Smooth muscle cell (in vitro differentiated cells): Measurements from ENCODE around the gene KLHL22. TPM values are rescaled to one million over a fixed set of nuclear protein-coding genes. Genes with fewer than 3 reads are reported as not detected.

Experiments used
- DNase-seq: peaks from one replicate; lab custom pipeline; 2025; ENCODE audit not compliant: unreplicated experiment; lab: John Stamatoyannopoulos, UW
- H2AFZ ChIP-seq: fragments of 200-600 bp; sonication (generic); 2 replicates; pipeline ENCODE4 v1.6.0; 2016; ENCODE audit warnings: antibody characterized with exemption, low read depth, mild to moderate bottlenecking
- H3F3A ChIP-seq: fragments of 200-600 bp; sonication (generic); 2 replicates; pipeline ENCODE4 v1.6.0; 2017; ENCODE audit warnings: antibody characterized with exemption, low read depth
- H3K27ac ChIP-seq: fragments of 200-600 bp; sonication (generic); 2 replicates; pipeline ENCODE4 v1.5.1; 2016; ENCODE audit warnings: low read depth, mild to moderate bottlenecking
- H3K27me3 ChIP-seq: fragments of 200-600 bp; sonication (generic); 2 replicates; pipeline ENCODE4 v1.6.1; 2016; ENCODE audit warnings: low read depth, mild to moderate bottlenecking
- H3K36me3 ChIP-seq: fragments of 200-600 bp; sonication (generic); 2 replicates; pipeline ENCODE4 v1.5.1; 2016; ENCODE audit warnings: low read depth
- H3K4me1 ChIP-seq: fragments of 200-600 bp; sonication (generic); 2 replicates; pipeline ENCODE4 v1.5.1; 2016; ENCODE audit warnings: low read depth
- H3K4me2 ChIP-seq: fragments of 200-600 bp; sonication (generic); 2 replicates; pipeline ENCODE4 v1.6.0; 2016; ENCODE audit warnings: mild to moderate bottlenecking
- H3K4me3 ChIP-seq: fragments of 200-600 bp; sonication (generic); 2 replicates; pipeline ENCODE4 v1.5.1; 2016; ENCODE audit warnings: mild to moderate bottlenecking
- H3K79me2 ChIP-seq: fragments of 200-600 bp; sonication (generic); 2 replicates; pipeline ENCODE4 v1.6.0; 2016; ENCODE audit warnings: low read depth, mild to moderate bottlenecking
- H3K9ac ChIP-seq: fragments of 200-600 bp; sonication (generic); 2 replicates; pipeline ENCODE4 v1.6.0; 2016; ENCODE audit warnings: low read depth
- H3K9me3 ChIP-seq: fragments of 200-600 bp; sonication (generic); replicated peaks from 2 replicates; pipeline ENCODE4 v1.5.1; 2016; ENCODE audit warnings: low read depth
- H4K20me1 ChIP-seq: fragments of 200-600 bp; sonication (generic); 2 replicates; pipeline ENCODE4 v1.6.0; 2016; ENCODE audit warnings: low read depth
- WGBS: methylation state at CpG from one replicate; pipeline ENCODE4 v1.1.7; 2016; ENCODE audit warnings: low lambda C conversion rate; 5-methylcytosine and 5-hydroxymethylcytosine counted together
- polyA plus RNA-seq: library from polyadenylated mRNA; unstranded; fragments of >200 nt; fragmentation: Nextera tagmentation; extraction: Ambion mirVana; gene quantifications from 2 replicates; pipeline ENCODE4 v1.2.1, GENCODE V29; 2016
- total RNA-seq: library from RNA; depleted of rRNA; stranded (reverse); fragments of >200 nt; gene quantifications from 2 replicates; pipeline ENCODE4 v1.2.3, GENCODE V29; 2014
- TF ChIP-seq, protein P1 (sequence below): fragments of 200-600 bp; sonication (generic); IDR thresholded peaks from 2 replicates; pipeline ENCODE4 v1.5.1; 2017; ENCODE audit warnings: borderline replicate concordance, mild to moderate bottlenecking, antibody characterized with exemption; ENCODE audit not compliant: insufficient read depth, poor library complexity, severe bottlenecking

KLHL22 gene
- total and polyA plus RNA-seq, 2 experiments from 2014 or later, result 17.1 to 27.3 TPM

DNA sequence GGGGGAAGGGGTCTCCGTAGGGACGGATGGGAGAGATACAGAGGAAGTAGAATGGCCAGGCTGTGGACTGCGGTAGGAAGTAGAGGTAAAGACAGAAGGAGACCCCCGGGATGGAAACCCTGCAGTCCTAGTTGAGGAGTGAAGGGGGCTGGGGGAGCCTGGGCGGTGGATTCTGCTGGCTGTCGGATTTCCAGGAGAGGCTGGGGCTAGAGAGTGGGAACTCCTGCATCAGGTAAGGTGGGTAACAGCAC, 57.2 kb downstream of the KLHL22 start:
- TF ChIP-seq, protein P1, sequence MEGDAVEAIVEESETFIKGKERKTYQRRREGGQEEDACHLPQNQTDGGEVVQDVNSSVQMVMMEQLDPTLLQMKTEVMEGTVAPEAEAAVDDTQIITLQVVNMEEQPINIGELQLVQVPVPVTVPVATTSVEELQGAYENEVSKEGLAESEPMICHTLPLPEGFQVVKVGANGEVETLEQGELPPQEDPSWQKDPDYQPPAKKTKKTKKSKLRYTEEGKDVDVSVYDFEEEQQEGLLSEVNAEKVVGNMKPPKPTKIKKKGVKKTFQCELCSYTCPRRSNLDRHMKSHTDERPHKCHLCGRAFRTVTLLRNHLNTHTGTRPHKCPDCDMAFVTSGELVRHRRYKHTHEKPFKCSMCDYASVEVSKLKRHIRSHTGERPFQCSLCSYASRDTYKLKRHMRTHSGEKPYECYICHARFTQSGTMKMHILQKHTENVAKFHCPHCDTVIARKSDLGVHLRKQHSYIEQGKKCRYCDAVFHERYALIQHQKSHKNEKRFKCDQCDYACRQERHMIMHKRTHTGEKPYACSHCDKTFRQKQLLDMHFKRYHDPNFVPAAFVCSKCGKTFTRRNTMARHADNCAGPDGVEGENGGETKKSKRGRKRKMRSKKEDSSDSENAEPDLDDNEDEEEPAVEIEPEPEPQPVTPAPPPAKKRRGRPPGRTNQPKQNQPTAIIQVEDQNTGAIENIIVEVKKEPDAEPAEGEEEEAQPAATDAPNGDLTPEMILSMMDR, result no peak
- Histone ChIP-seq H3K4me3 (peak overlapping the region; percentile 67), H3K9ac (peak overlapping the region; percentile 68), H3K27ac (peak overlapping the region; percentile 56), H3K36me3 (no peaks in the 10 kb centered on the region), H3F3A (peaks cover 10% of the 10 kb centered on the region), H3K27me3 (no peaks in the 10 kb centered on the region), H3K4me2 (peak overlapping the region; percentile 100), H4K20me1 (peaks cover 32% of the 10 kb centered on the region), H3K4me1 (peaks cover 12% of the 10 kb centered on the region), H3K9me3 (no peaks in the 10 kb centered on the region), H3K79me2 (peaks cover 39% of the 10 kb centered on the region), H2AFZ (no peak overlapping the region)
- DNase-seq, result no peak
- 30% methylated on average over 6 of the region's 6 CpGs for WGBS

DNA sequence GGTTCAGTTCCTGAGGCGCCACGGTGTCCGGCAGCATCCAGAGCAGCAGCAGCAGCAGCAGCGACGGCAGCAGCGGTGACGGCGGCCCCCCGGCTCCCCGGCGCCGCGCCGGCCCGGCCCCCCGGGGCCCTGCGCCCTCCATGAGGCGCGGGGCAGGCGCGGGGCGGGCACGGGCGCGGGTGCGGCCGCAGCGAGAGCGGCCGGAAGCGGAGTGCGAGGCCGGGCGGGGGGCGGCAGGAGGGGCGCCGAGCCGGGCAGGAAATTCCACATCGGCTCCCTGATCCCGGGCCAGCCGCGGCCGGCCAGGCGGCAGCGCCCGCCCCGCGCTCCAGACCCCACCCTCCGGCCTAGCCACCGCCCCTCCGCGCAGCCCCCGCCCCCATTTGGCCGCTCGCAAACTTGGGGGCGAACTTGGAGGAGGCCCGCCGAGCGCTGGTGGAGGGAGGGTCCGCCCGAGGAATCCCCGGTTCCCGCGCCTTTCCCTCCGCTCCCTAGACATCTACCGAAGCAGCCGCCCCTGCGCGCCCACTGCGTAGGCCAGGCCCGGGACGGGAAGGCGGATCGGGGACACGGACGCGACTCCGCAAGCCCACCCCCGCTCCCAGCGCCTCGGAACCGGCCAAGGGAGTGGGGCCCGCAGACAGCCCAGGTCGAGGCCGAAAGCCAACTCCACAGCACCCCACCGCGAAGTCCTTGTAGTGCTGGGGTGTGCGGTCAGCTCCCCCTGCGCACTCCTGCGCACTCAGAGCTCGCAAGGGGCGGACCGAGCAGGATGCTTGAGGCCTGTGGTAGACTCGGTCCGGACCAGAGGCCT, 57.8 kb downstream of the KLHL22 start, which contains the start of gene SCARF2:
TSS of gene SCARF2 (minus strand) at position 213 of the 814 bp plus-strand sequence. CDS start at position 142, 71 bp downstream.
- H3K79me2 ChIP-seq, result peaks cover 39% of the 10 kb centered on the region
- peaks cover 12% of the 10 kb centered on the region for H3K4me1 ChIP-seq
- no peak within 1 kb of the TSS for H2AFZ ChIP-seq
- H3K4me3 ChIP-seq, result peak within 1 kb of the TSS; percentile 67
- peak within 1 kb of the TSS; percentile 83 for H3K9ac ChIP-seq
- peak within 1 kb of the TSS; percentile 100 for H3K4me2 ChIP-seq
- WGBS, result 1% methylated on average over 45 of the region's 95 CpGs
- no peaks in the 10 kb centered on the region for H3K9me3 ChIP-seq
- peaks cover 10% of the 10 kb centered on the region for H3F3A ChIP-seq
- H3K36me3 ChIP-seq, result no peaks in the 10 kb centered on the region
- H3K27ac ChIP-seq, result peak within 1 kb of the TSS; percentile 57
- H3K27me3 ChIP-seq, result no peaks in the 10 kb centered on the region
- peaks cover 37% of the 10 kb centered on the region for H4K20me1 ChIP-seq
- peak; percentile 44 for DNase-seq
- TF ChIP-seq, protein P1, result no peak

DNA sequence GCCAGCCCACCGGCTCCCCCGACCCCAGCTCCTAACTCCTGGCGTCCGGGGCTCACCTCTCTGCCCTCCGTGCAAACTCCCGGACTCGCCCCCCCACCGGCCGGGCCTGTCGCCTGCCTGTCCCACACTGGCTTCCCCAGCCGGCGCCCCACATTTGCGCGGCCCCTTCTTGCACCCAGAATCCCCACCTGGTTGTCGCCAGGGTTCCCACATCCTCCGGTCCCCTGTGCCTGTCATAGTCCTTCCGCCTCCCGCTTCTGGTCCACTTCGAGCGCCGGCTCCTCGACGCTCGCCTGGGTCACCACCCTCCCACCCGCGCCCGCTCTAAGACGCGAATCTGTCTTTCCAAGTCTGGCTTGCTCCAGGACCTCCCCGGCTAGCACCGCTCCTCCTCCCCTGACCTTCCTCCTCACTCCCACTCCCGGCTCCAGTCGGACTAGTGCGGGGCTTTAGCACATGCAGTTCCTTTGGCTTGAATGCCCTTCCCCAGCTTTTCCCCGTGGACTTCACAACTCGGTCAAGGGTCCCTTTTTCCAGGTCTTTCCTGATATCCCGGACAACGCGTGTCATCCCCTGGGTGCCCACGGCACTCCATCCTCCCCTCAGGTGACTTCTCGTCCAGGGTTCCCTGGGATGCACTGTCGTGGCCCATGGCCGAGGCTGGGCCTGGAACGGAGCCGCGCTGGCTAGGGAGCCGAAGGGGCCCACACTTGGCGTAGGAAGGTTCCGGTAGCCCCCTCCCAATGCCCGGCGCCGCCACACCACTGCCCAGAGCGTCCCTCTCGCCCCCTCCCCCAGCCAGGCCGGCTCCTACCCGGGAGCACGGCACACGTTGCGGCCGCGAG, 58.6 kb downstream of the KLHL22 start:
- Histone ChIP-seq H3K27me3 (no peaks in the 10 kb centered on the region), H3K79me2 (peaks cover 45% of the 10 kb centered on the region)
- WGBS, result 2% methylated on average over 44 of the region's 61 CpGs

More for the DNA sequence above, 58.6 kb downstream of the KLHL22 start:
- DNase-seq, result no peak
- H2AFZ ChIP-seq, result no peak overlapping the region
- H3F3A ChIP-seq, result peaks cover 10% of the 10 kb centered on the region
- peak overlapping the region; percentile 83 for H3K9ac ChIP-seq
- peaks cover 45% of the 10 kb centered on the region for H4K20me1 ChIP-seq
- peaks cover 12% of the 10 kb centered on the region for H3K4me1 ChIP-seq
- no peaks in the 10 kb centered on the region for H3K36me3 ChIP-seq
- H3K27ac ChIP-seq, result peak overlapping the region; percentile 57
- peak overlapping the region; percentile 100 for H3K4me2 ChIP-seq
- H3K9me3 ChIP-seq, result no peaks in the 10 kb centered on the region
- TF ChIP-seq, protein P1, result no peak
- H3K4me3 ChIP-seq, result peak overlapping the region; percentile 67
